Gastroesophageal sphincter (tissue), 3 donors: ENCODE results near the gene PPP1R16B.

Source experiments
- EP300 ChIP-seq: sonication (generic); formaldehyde crosslinking; IDR thresholded peaks from one replicate; pipeline ENCODE4 v1.6.1; 2017; ENCODE audit warnings: antibody characterized with exemption, mild to moderate bottlenecking
- POLR2A ChIP-seq, 2 donors: fragments of 450-650 bp; IDR thresholded peaks; one replicate each; pipeline ENCODE4 v1.6.1; 2017; ENCODE audit warnings: antibody characterized with exemption in 2 of 2, mild to moderate bottlenecking in 2 of 2, moderate library complexity in 1 of 2
- POLR2AphosphoS5 ChIP-seq: sonication (generic); formaldehyde crosslinking; IDR thresholded peaks from one replicate; pipeline ENCODE4 v1.6.1; 2017; ENCODE audit warnings: antibody characterized with exemption
- TF ChIP-seq, protein P1 (sequence below), 4 experiments: fragments of 200-600 bp in 2 of 4; fragments of 450-650 bp in 2 of 4; sonication (generic) in 1 of 4; IDR thresholded peaks; one replicate each; pipeline ENCODE4 v1.5.1; 2017 to 2019; ENCODE audit warnings: antibody characterized with exemption in 4 of 4, mild to moderate bottlenecking in 2 of 4, moderate library complexity in 2 of 4

DNA sequence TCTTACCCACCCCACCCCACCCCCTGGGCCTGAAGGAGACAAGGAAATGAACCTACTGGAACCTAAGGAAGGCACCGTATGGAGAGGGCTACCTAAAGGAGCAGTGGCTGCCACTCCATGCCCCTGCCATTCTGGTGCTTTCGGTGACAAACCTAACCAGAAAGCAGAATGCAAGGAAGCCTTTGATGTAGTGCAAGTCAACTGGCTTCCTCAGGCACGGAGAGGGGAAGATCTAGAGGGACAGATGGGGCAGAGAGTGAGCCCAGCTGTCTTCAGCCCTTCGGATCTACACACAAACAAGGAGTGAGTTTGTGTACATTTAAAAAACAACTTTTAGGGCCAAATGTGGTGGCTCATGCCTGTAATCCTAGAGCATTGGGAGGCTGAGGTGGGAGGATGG lies 39.5 kb downstream of the PPP1R16B start:
- TF ChIP-seq, protein P1, sequence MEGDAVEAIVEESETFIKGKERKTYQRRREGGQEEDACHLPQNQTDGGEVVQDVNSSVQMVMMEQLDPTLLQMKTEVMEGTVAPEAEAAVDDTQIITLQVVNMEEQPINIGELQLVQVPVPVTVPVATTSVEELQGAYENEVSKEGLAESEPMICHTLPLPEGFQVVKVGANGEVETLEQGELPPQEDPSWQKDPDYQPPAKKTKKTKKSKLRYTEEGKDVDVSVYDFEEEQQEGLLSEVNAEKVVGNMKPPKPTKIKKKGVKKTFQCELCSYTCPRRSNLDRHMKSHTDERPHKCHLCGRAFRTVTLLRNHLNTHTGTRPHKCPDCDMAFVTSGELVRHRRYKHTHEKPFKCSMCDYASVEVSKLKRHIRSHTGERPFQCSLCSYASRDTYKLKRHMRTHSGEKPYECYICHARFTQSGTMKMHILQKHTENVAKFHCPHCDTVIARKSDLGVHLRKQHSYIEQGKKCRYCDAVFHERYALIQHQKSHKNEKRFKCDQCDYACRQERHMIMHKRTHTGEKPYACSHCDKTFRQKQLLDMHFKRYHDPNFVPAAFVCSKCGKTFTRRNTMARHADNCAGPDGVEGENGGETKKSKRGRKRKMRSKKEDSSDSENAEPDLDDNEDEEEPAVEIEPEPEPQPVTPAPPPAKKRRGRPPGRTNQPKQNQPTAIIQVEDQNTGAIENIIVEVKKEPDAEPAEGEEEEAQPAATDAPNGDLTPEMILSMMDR (IDR thresholded peaks at IDR 0.05): no peak
- TF ChIP-seq POLR2AphosphoS5 (no peak), EP300 (no peak), POLR2A (IDR thresholded peaks at IDR 0.05) (no peak)
